ENCODE results near the gene SQSTM1.

DNA sequence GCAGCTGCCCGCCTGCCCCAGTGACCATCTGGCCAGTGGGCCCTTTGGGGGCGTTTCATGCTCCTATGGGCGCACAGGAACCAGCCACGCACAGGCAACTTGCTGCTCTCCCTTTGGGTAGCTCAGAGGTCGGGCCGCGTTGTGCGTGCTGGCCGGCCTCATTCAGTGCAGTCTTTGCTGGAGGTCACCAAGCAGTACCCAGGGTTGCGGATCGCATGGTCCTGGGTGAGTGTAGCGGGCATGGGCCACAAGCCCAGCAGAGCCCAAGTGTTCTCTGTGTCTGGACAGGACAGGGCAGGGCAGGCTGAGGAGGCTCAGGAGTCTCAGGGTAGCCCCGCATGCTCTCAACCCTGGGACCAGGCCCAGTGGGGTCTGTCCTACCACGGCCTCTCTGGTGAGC lies 47.8 kb downstream of the SQSTM1 start:
- TF ChIP-seq, protein P1, sequence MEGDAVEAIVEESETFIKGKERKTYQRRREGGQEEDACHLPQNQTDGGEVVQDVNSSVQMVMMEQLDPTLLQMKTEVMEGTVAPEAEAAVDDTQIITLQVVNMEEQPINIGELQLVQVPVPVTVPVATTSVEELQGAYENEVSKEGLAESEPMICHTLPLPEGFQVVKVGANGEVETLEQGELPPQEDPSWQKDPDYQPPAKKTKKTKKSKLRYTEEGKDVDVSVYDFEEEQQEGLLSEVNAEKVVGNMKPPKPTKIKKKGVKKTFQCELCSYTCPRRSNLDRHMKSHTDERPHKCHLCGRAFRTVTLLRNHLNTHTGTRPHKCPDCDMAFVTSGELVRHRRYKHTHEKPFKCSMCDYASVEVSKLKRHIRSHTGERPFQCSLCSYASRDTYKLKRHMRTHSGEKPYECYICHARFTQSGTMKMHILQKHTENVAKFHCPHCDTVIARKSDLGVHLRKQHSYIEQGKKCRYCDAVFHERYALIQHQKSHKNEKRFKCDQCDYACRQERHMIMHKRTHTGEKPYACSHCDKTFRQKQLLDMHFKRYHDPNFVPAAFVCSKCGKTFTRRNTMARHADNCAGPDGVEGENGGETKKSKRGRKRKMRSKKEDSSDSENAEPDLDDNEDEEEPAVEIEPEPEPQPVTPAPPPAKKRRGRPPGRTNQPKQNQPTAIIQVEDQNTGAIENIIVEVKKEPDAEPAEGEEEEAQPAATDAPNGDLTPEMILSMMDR (IDR thresholded peaks at IDR 0.05), result no peak
- TF ChIP-seq EZH2 (IDR thresholded peaks at IDR 0.05), result no peak

All from neural progenitor cell (in vitro differentiated cells).